ENCODE measurements around the gene PMPCA. TPM values are rescaled to one million over a fixed set of nuclear protein-coding genes. Genes with fewer than 3 reads are reported as not detected.

Gene PMPCA
- total RNA-seq, 1 donor from 2014 or later = 80.9 TPM

GRCh38 chr9:136376457-136376856, 34.0 kb upstream of the PMPCA start:
- TF ChIP-seq CTCF (IDR thresholded peaks at IDR 0.05; ENCODE audit: borderline replicate concordance) = no peak
- intact Hi-C loops (cut with micrococcal nuclease) = no loop called here
- Histone ChIP-seq H3K4me1 (peaks cover 23% of the 10 kb centered on the region), H3K27me3 (ENCODE audit: low read depth) (no peaks in the 10 kb centered on the region), H3K27ac (replicated peaks) (no peak overlapping the region), H3K36me3 (peaks cover 17% of the 10 kb centered on the region), H3K9me3 (replicated peaks) (no peaks in the 10 kb centered on the region), H3K4me3 (no peak overlapping the region)
- DNase-seq = no peak

- H3K36me3 ChIP-seq = peaks cover 28% of the 10 kb centered on the region
Observed at GRCh38 chr9:136377341-136378169, 32.9 kb upstream of the PMPCA start.

DNA sequence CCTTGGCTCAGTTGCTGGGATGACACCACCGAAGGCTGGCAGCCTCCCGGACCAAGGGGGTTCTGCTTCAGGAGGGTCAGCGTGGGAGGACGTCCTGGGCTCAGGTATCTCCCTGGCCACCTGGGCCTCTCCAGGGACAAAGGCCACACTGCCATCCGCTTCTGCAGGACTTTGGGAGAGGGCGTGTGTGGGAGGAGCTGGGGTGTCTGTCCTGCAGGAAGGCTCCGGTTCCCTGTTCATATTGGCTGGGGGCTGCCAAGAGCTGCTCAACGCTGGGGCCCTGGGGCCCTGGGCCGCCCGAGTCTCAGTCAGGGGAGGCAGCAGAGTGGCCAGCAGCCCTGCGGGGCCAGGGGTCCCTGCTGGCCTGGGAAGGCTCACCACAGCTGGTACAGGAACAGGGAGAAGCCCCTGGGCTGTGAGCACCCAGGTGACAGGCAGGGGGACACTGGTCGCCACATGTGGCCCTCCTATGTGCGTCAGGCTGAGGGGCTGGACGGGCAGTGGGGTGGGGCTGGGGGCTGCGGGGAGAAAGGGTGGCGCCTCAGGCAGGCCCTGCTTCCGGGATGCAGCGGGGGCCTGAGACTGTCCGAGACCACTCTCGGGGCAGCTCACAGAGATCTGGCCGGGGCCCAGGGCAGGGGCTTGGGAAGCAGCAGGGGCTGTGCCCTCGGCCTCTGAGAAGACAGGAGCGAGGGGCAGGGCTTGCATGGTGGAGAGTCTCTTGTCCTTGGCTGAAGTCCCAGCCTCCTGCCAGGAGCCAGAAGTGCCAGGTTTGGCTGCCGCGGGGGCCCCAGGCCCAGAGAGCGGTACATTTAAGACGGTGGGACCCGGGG, 32.1 kb upstream of the PMPCA start:
- no peak overlapping the region for H3K4me3 ChIP-seq
- H3K27ac ChIP-seq (replicated peaks) = no peak overlapping the region
- peaks cover 36% of the 10 kb centered on the region for H3K36me3 ChIP-seq
- H3K4me1 ChIP-seq = peaks cover 27% of the 10 kb centered on the region
- no peaks in the 10 kb centered on the region for H3K27me3 ChIP-seq (ENCODE audit: low read depth)
- intact Hi-C loops (cut with micrococcal nuclease) = no loop called here
- H3K9me3 ChIP-seq (replicated peaks) = no peaks in the 10 kb centered on the region
- DNase-seq = no peak
- TF ChIP-seq CTCF (IDR thresholded peaks at IDR 0.05; ENCODE audit: borderline replicate concordance) = no peak

More at GRCh38 chr9:136377341-136378169, 32.9 kb upstream of the PMPCA start:
- H3K9me3 ChIP-seq (replicated peaks) = no peaks in the 10 kb centered on the region
- DNase-seq = no peak
- no peaks in the 10 kb centered on the region for H3K27me3 ChIP-seq (ENCODE audit: low read depth)
- intact Hi-C loops (cut with micrococcal nuclease) = no loop called here
- TF ChIP-seq CTCF (IDR thresholded peaks at IDR 0.05; ENCODE audit: borderline replicate concordance) = no peak
- no peak overlapping the region for H3K27ac ChIP-seq (replicated peaks)
- H3K4me3 ChIP-seq = no peak overlapping the region
- peaks cover 27% of the 10 kb centered on the region for H3K4me1 ChIP-seq

GRCh38 chr9:136379003-136379287, 31.5 kb upstream of the PMPCA start:
- H3K4me1 ChIP-seq = peaks cover 27% of the 10 kb centered on the region
- TF ChIP-seq CTCF (IDR thresholded peaks at IDR 0.05; ENCODE audit: borderline replicate concordance) = no peak
- no peak for DNase-seq
- peaks cover 41% of the 10 kb centered on the region for H3K36me3 ChIP-seq
- H3K4me3 ChIP-seq = no peak overlapping the region
- intact Hi-C loops (cut with micrococcal nuclease) = no loop called here
- no peaks in the 10 kb centered on the region for H3K9me3 ChIP-seq (replicated peaks)
- no peak overlapping the region for H3K27ac ChIP-seq (replicated peaks)
- H3K27me3 ChIP-seq (ENCODE audit: low read depth) = no peaks in the 10 kb centered on the region

DNA sequence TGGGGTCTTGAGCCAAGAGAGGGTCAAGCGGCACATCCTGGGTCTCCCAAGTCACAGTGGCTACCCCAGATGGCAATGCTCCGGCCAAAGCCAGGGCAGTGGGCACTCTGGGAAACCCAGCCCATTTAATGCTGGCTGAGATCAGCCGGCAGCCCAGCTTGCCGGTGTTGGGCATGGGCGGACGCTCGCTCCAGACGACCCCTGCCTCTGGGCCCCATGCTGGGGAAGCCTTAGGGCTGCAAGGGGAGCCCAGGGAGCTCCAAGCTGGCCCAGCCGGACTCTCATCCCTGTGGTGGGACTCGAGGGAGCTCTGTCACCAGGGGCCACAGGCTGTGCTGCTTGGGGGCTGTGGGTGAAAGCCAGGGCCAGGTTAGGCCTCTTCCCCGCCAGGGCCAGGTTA, 31.1 kb upstream of the PMPCA start:
- DNase-seq = no peak
- no peak for TF ChIP-seq CTCF (IDR thresholded peaks at IDR 0.05; ENCODE audit: borderline replicate concordance)
- H3K36me3 ChIP-seq = peaks cover 45% of the 10 kb centered on the region
- peaks cover 27% of the 10 kb centered on the region for H3K4me1 ChIP-seq
- H3K4me3 ChIP-seq = no peak overlapping the region
- intact Hi-C loops (cut with micrococcal nuclease) = no loop called here
- no peaks in the 10 kb centered on the region for H3K27me3 ChIP-seq (ENCODE audit: low read depth)
- H3K27ac ChIP-seq (replicated peaks) = no peak overlapping the region
- H3K9me3 ChIP-seq (replicated peaks) = no peaks in the 10 kb centered on the region
